Vagina (tissue), 2 donors: Measurements from ENCODE around the gene DDX51.

Experiments used
- CTCF ChIP-seq, 3 experiments: fragments of 450-650 bp in 2 of 3; fragments of 200-600 bp in 1 of 3; sonication (generic) in 1 of 3; IDR thresholded peaks; one replicate each; pipeline ENCODE4 v1.5.1; 2017 to 2019; ENCODE audit warnings: antibody characterized with exemption in 3 of 3, mild to moderate bottlenecking in 2 of 3, moderate library complexity in 2 of 3
- POLR2A ChIP-seq, 2 donors: fragments of 450-650 bp; IDR thresholded peaks; one replicate each; pipeline ENCODE4 v1.6.1; 2017; ENCODE audit warnings: antibody characterized with exemption in 2 of 2, mild to moderate bottlenecking in 2 of 2, moderate library complexity in 2 of 2
- POLR2AphosphoS5 ChIP-seq, 2 donors: sonication (generic); formaldehyde crosslinking; IDR thresholded peaks; one replicate each; pipeline ENCODE4 v1.9.0; 2017; ENCODE audit warnings: antibody characterized with exemption in 2 of 2, mild to moderate bottlenecking in 2 of 2, low read depth in 1 of 2; ENCODE audit not compliant: insufficient read depth in 1 of 2

- no peak for TF ChIP-seq CTCF (IDR thresholded peaks at IDR 0.05)
- TF ChIP-seq POLR2A (IDR thresholded peaks at IDR 0.05) = no peak
- TF ChIP-seq POLR2AphosphoS5 (IDR thresholded peaks at IDR 0.05; ENCODE audit: insufficient read depth in 1 of 2, low read depth in 1 of 2) = no peak
Observed at GRCh38 chr12:132099739-132100138, 44.4 kb downstream of the DDX51 start.
